A549 treated with GW870086 at 1 μM for 4 hours (cell line): ENCODE results near the gene PHKB. TPM values are rescaled to one million over a fixed set of nuclear protein-coding genes. Genes with fewer than 3 reads are reported as not detected.

Source experiments
- total RNA-seq: library from RNA; stranded (reverse); fragments of 200-300 nt; extraction: Qiagen RNA extraction; gene quantifications from 5 replicates; pipeline ENCODE4 v1.2.3, GENCODE V29; 2022; ENCODE audit warnings: low read depth

Gene PHKB
- 25.4 to 31.2 TPM (median 28.5 TPM) in 5 replicates for total RNA-seq

DNA sequence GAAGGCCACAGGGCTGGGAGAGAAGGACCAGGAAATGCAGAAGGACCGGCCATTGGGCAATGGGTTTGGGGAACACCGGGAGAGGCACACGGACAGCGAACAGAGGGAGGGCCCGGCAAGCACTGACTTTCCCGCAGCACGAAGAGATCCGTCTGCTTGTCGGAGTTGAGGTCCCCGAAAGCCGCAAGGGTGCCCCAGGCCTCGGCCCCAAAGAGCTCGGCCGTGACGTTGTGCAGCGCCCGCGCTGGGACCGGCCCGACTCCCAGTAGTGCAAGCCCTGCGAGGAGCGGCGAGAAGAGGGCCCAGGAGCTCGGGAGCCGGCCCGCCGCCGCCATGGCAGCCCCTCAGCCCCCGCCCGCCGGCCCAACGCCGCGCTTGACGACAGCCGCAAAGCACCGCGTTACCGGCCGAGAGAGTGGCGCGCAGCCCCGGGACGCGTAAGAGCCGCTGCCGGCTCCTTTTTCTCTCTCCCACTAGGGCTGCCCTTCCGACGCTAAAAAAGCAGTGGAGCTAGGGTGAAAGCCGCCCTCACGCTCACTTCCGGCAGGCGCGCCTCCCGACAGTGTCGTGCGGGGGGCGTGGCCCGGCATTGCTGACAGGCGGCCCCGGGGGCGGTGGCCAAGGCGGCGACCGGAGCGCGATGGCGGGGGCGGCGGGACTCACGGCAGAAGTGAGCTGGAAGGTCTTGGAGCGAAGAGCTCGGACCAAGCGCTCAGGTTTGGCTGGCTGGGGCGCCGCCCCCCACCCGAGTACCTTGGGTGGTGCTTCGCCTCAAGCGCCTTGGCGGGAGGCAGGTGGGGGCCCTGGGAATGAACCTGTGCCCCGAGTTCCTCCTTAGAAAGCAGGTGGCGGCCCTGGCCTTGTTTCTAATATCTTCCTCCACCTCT lies at the start of gene PHKB, which contains the start of gene ITFG1:
TSS of gene PHKB (plus strand) at position 621 of the 887 bp plus-strand sequence. CDS start at position 641, 20 bp downstream.
TSS of gene ITFG1 (minus strand) at position 353 of the 887 bp plus-strand sequence. CDS start at position 335, 18 bp downstream.

Other genes with a start within 250 kb of the PHKB start
- gene ITFG1, start 268 bp upstream of the PHKB start, total RNA-seq, result 37.5 to 44.4 TPM (median 42.1 TPM) in 5 replicates